HTERT RPE-1 (cell line): ENCODE measurements around the gene NDUFA13.

Source experiments
- in situ Hi-C: fragments of 300-500 bp; cut with MboI; formaldehyde crosslinking; loops from 4 replicates; pipeline ENCODE4 v1.14.3; 2020; ENCODE audit warnings: low sequenced_read_pairs

Gene NDUFA13

DNA sequence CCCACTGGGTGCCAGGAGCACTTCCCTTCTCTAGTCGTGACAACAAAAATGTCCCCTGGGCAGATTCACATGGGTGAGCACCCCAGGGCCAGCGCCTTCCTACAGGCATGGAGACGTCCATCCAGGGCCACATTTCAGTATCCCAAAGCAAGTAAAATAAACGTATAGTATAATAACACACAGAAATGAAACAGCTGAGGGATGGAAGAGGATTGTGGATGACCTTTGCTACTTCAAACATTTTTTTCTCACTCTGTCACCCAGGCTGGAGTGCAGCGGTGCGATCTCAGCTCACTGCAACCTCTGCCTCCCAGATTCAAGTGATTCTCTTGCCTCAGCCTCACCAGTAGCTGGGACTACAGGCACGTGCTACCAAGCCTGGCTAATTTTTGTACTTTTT lies 50.3 kb downstream of the NDUFA13 start:
- in situ Hi-C loops = no loop called here

DNA sequence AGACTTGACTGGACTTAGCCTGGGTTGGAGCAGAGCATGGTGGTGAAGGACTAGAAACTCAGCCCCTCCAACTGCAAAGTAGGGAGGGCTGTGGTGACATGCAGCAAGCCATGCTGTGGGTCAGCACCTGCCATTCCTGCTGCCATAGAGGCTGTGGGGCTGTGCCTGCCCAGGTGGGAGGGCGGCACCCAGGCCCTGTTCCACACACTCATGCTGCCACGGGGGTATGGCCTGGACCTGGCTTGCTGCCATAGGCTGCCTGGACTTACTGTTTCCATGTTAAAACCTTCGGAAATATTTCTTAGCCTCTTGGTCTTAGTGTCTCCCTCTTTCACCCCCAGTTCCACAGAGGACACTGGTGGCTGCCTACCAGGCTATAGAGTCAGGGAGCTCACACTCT lies 51.4 kb downstream of the NDUFA13 start:
- in situ Hi-C loops = no loop called here

DNA sequence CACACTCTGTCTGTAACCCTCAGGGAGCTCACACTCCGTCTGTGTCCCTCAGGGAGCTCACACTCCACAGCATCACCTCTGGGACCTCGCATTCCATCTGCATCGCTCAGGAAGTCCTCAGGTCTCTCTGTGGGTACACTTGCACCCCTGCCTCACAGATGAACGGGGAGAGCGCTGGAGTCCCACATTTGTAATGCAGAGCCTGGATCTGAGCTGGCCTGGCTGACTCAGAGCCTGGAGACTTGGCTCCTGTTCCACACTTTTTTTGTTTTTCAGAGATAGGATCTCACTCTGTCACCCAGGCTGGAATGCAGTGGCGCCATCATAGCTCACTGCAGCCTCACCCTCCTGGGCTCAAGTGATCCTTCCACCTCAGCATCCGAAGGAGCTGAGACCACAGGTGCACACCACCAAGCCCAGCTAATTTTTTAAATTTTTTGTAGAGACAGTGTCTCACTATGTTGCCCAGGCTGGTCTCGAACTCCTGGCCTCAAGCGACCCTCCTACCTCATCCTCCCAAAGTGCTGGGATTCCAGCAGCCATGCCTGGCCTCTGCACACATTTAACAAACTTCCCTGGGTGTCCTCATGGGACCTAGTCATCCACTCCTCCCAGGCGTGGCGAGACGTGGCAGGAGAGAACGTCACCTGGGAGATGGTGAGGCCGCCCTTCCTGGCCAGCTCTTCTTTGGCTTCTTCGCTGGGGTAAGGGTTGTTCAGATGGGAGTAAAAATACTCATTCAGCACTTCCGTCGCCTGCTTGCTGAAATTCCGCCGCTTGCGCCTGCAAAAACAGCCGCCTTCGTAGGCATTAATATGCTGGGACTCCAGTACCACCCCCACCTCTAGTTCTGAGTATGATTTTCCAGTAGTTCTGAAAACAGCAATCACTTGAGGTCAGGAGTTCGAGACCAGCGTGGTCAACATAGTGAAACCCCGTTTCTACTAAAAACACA lies 53.1 kb downstream of the NDUFA13 start:
- in situ Hi-C loops = no loop called here

DNA sequence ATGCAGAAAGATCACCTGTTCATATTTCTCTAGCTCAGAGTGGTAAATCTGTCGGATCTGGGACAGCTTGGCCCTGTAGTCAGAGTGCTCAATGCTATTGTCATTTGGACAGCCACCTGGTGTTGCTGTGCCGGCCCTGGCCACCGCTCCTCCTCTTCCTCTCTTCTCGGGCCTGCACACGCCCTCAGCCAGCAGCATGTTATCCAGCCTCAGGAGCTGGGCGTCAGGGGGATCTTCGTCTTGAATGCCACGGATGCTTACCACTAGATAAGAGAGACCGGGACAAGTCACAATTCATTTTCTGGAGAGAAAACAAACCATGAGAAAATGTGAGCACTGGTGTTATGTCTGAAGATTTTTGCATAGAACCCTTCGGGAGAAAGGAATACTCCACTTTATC lies 54.5 kb downstream of the NDUFA13 start:
- in situ Hi-C loops = no loop called here

DNA sequence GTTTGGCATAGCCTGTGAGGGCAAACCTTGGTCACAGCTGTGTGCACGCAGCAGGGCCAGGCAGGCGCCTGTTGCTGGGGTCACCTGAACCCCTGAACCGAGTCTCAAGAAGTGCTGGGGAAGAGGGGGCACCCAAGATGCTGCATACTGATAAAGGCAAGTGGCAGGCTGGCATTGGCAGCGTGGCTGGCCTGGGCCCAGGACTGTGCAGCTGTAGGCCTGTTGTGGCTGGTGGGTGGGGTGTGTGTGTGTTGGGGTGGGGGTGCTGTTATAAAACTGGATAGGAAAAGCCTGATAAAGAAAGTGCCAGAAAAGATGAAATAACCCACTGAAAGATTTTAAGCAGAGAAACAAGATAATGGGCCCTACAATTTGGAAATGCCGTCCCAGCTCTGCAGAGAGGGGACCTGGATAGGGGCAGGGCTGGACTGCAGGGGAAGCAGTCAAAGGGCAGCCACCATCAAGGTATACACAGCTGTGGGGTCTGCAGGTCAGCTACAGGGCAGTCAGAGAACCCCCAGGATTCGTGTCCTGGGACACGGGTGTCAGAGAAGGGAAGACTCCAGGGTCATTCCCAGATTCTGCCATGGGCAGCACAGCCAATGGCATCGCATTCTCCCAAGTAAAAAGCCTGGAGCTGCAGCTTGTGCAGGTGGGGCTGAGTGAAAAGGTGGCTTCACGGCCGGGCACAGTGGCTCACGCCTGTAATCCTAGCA lies 55.2 kb downstream of the NDUFA13 start:
- in situ Hi-C loops = no loop called here

DNA sequence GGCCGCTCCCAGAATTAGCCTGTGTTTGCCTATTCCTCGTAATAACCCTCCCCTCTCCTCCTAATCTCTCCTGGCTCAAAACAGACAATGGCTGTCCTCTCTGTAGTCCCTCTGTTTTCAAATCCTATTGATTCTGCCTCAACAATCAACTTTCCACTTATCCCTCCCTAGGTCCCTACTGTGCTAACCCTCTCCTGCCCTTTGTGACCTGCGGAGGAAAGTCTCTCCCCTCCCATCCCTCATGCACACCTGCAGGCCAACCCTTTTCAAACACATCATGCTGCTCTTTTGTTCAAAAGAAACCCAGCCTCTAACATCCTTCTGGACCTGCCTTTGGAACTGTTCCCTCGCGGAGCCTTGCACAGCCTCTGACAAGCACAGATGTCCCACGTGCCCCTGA lies 59.4 kb downstream of the NDUFA13 start:
- in situ Hi-C loops = no loop called here
